ENCODE results near the gene DRG2. TPM values are rescaled to one million over a fixed set of nuclear protein-coding genes. Genes with fewer than 3 reads are reported as not detected.

The DRG2 gene
- total and polyA plus RNA-seq, 10 of the 15 experiments (the other 5 are each of a cell fraction or from before 2014, with no cell fraction given), result 9.1 to 64.8 (median 45.7) TPM

- TF ChIP-seq FOS (IDR thresholded peaks at IDR 0.05; ENCODE audit: borderline replicate concordance, extremely low read depth, insufficient read length) (no peak), ATF3 (IDR thresholded peaks at IDR 0.05; ENCODE audit: borderline replicate concordance, extremely low read depth, low read depth, low read length) (no peak), E2F8 (IDR thresholded peaks at IDR 0.05; ENCODE audit: low read depth, partially characterized antibody) (no peak)
- Histone ChIP-seq H3K79me2 (ENCODE audit: control insufficient read depth, insufficient read depth, low read length) (no peaks in the 10 kb centered on the region), H3K27ac (ENCODE audit: control insufficient read depth, insufficient read depth) (no peak overlapping the region), H3K36me3 (ENCODE audit: control insufficient read depth in 2 of 2, insufficient read depth in 2 of 2, low read length in 1 of 2) (no peaks in the 10 kb centered on the region), H3K4me1 (ENCODE audit: control insufficient read depth, insufficient read depth, low read length) (no peaks in the 10 kb centered on the region), H3K9ac (ENCODE audit: control insufficient read depth, insufficient read depth, low read length) (no peak overlapping the region), H3K4me2 (ENCODE audit: control insufficient read depth, insufficient read depth) (no peak overlapping the region), H3K27me3 (replicated peaks in 1 of 2; ENCODE audit: control insufficient read depth in 2 of 2, insufficient read depth in 2 of 2, low read length in 1 of 2) (no peaks in the 10 kb centered on the region; a peak in 1 of 4 replicates), H3K9me3 (replicated peaks; ENCODE audit: control insufficient read depth, insufficient read depth, low read length) (peaks cover 1% of the 10 kb centered on the region; the same call in 1 of the 3 replicates), H2AFZ (ENCODE audit: control insufficient read depth, low read depth, low read length) (no peak overlapping the region), H3K4me3 (no peak overlapping the region), H4K20me1 (ENCODE audit: control insufficient read depth, insufficient read depth) (no peaks in the 10 kb centered on the region)
- 84% methylated on average over 37 of the region's 68 CpGs for WGBS (ENCODE audit: insufficient coverage, insufficient replicate concordance, low lambda C conversion rate, missing lambda C conversion rate)
- in situ Hi-C loops (cut with MboI) (no loop called here), intact Hi-C loops (cut with micrococcal nuclease; ENCODE audit: unreplicated experiment) (no loop called here)
- CTCF ChIA-PET, result no interaction called here
- ATAC-seq (no peak), FAIRE-seq (no peak), DNase-seq (ENCODE audit: low read depth, low spot score) (no peak)
- SMC1A ChIA-PET (ENCODE audit: uncharacterized antibody, unreplicated experiment), result no interaction called here
- RAD21 ChIA-PET (ENCODE audit: unreplicated experiment), result no interaction called here
- POLR2A ChIA-PET, result no interaction called here
- BruUV-seq (replicated peaks), result no TSS peak
Observed at GRCh38 chr17:18120461-18121017, 32.8 kb downstream of the DRG2 start.
